PFSK-1 (cell line): ENCODE measurements around the gene DEDD2.

Source experiments
- FOXP2 ChIP-seq: optimal IDR thresholded peaks from 2 replicates; pipeline ENCODE3; 2011; ENCODE audit warnings: borderline replicate concordance, control low read depth, inconsistent platforms; ENCODE audit not compliant: insufficient read depth; ENCODE audit errors: extremely low read length, extremely low read depth
- POLR2AphosphoS5 ChIP-seq: IDR thresholded peaks from 2 replicates; pipeline ENCODE4 v1.6.1; 2012; ENCODE audit warnings: low read depth, mild to moderate bottlenecking, control low read depth, low read length, moderate library complexity
- REST ChIP-seq, 2 experiments: IDR thresholded peaks; 2 replicates each; pipeline versions ENCODE4 v1.6.1 to v1.8.0; 2011 to 2012; ENCODE audit warnings: low read depth in 2 of 2, low read length in 2 of 2, control low read depth in 1 of 2, inconsistent platforms in 1 of 2, mild to moderate bottlenecking in 1 of 2, moderate library complexity in 1 of 2; ENCODE audit not compliant: insufficient read depth in 1 of 2
- SIN3A ChIP-seq: IDR thresholded peaks from 2 replicates; pipeline ENCODE4 v1.6.1; 2012; ENCODE audit warnings: mild to moderate bottlenecking, low read length, moderate library complexity, borderline replicate concordance; ENCODE audit not compliant: insufficient read depth
- TAF1 ChIP-seq: IDR thresholded peaks from 2 replicates; pipeline ENCODE4 v1.6.1; 2012; ENCODE audit warnings: low read length, control low read depth, borderline replicate concordance; ENCODE audit not compliant: insufficient read depth

DEDD2 gene

GRCh38 chr19:42208612-42209011 is 8.9 kb downstream of the DEDD2 start:
- no peak for TF ChIP-seq SIN3A
- TF ChIP-seq REST (IDR thresholded peaks at IDR 0.05; ENCODE audit: insufficient read depth in 1 of 2, low read depth in 2 of 2, low read length in 2 of 2), result no peak
- no peak for TF ChIP-seq FOXP2
- no peak for TF ChIP-seq TAF1
- TF ChIP-seq POLR2AphosphoS5, result no peak

GRCh38 chr19:42207767-42208271 is 9.7 kb downstream of the DEDD2 start:
- no peak for TF ChIP-seq FOXP2

- TF ChIP-seq TAF1, result no peak
Measured at GRCh38 chr19:42206871-42207755, 10.4 kb downstream of the DEDD2 start.

- TF ChIP-seq SIN3A (no peak), REST (IDR thresholded peaks at IDR 0.05; ENCODE audit: insufficient read depth in 1 of 2, low read depth in 2 of 2, low read length in 2 of 2) (no peak), POLR2AphosphoS5 (no peak), TAF1 (no peak), FOXP2 (no peak)
Measured at GRCh38 chr19:42204664-42205063, 12.8 kb downstream of the DEDD2 start.

GRCh38 chr19:42203700-42204099 is 13.8 kb downstream of the DEDD2 start:
- TF ChIP-seq TAF1 (no peak), REST (IDR thresholded peaks at IDR 0.05; ENCODE audit: insufficient read depth in 1 of 2, low read depth in 2 of 2, low read length in 2 of 2) (peak; percentile 78 to 88)

- TF ChIP-seq TAF1 (no peak), POLR2AphosphoS5 (no peak), SIN3A (no peak), FOXP2 (no peak), REST (IDR thresholded peaks at IDR 0.05; ENCODE audit: insufficient read depth in 1 of 2, low read depth in 2 of 2, low read length in 2 of 2) (no peak)
Measured at GRCh38 chr19:42202290-42202880, 15.1 kb downstream of the DEDD2 start.
